Stimulated activated CD4-positive, alpha-beta T cell treated with anti-CD3 and anti-CD28 coated beads, TNF-alpha, amount 100 ng/mL, for 1 hour (primary cell): ENCODE results near the gene SLC50A1.

Source experiments
- DNase-seq, 3 donors: peaks; one replicate each; pipeline ENCODE4 v3.0.0-alpha.2; 2020; ENCODE audit warnings: low read depth in 3 of 3, low spot score in 1 of 3

Gene SLC50A1

GRCh38 chr1:155169541-155169940 lies 33.9 kb downstream of the SLC50A1 start:
- DNase-seq: no peak

DNA sequence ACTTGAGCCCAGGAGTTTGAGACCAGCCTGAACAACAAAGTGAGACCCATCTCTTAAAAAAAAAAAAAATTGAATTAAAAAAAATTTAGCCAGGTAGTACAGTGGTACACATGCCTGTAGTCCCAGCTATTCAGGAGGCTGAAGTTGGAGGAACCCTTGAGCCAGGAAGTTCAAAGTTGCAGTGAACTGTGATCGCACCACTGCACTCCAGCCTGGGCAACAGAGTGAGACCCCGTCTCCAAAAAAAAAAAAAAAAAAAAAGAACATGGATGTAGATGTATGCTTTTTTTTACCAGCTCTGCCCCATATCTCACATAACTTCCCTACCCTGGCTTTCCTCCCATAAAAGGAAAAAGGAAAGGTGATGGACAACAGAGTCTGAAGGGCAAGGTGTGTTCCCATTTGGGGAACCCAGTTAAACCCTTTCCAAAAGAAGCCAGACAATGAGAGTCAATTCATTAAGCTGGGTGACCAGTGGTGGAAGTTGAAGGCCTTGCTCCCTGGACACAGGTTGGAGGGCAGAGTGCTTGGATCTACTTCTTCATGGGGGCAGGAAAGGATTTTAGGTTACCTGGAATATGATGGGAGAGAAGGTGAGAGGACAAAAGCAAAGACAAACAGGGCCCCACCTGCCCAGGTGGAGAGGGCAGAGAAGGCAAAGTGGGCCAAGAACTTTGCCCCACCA lies 34.6 kb downstream of the SLC50A1 start:
- no peak for DNase-seq

DNA sequence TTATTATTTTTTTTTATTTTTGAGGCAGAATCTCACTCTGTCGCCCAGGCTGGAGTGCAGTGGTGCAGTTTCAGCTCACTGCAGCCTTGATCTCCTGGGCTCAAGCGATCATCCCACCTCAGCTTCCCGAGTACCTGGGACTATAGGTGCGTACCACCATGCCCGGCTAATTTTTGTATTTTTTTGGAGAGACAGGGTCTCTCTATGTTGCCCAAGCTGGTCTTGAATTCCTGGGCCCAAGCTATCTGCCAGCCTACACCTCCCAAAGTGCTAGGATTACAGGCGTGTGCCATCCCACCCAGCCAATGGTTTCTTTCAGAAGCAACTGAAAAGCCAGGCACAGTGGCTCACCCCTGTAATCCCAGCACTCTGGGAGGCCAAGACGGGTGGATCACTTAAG lies 35.2 kb downstream of the SLC50A1 start:
- DNase-seq: no peak

DNA sequence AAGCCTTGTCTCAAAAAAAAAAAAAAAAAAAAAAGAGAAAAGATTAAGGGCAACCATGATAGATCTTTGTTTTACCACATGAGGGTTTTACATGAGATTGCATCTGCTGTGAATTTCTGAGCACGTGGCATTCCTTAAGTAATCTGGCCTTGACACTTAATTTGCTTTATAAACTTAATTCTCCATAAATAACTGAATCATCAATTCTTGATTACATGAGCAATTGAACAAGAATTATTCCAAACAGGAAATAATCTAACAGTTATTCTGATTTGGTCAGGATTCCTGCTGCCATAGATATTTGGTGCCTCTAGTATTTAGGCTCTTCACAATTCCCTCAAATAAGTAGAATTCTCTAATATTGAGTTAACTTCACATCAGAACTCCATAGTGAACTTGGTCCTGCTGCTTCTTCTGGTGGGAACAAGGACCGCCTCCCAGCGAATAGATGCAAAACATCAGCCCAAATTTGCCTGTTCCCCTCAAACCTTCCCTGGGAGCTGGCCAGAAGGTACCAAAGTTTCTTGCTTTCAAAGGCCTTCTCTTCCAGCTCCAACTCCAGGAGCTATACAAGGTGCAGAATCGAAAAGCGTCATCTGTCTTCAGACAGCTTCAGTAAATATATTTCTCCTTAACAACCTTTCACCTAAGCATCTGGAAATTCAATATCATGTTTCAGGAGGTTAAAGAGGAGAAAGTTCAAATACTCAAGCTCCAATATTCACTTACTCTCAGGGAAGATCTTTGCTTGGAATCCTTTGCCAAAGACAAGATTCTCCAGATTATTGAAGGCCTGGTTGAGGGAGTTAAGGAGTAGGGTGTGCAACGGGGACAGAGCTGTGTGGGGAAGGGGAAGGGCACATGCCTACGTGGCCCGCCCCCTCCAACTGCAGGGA lies 36.4 kb downstream of the SLC50A1 start:
- DNase-seq: no peak

GRCh38 chr1:155172732-155173477 lies 37.3 kb downstream of the SLC50A1 start, which contains the start of gene KRTCAP2:
KRTCAP2 (minus strand) TSS chr1:155173304; CDS start chr1:155173224, 80 bp downstream.
- peak; percentile 84 to 89 (median 88) for DNase-seq

GRCh38 chr1:155173478-155174323 lies 38.0 kb downstream of the SLC50A1 start, which contains the start of gene TRIM46:
TRIM46 (plus strand) TSS chr1:155173849; CDS start chr1:155173967, 118 bp downstream.
- peak in 1 of 3 donors; percentile 55 for DNase-seq

DNA sequence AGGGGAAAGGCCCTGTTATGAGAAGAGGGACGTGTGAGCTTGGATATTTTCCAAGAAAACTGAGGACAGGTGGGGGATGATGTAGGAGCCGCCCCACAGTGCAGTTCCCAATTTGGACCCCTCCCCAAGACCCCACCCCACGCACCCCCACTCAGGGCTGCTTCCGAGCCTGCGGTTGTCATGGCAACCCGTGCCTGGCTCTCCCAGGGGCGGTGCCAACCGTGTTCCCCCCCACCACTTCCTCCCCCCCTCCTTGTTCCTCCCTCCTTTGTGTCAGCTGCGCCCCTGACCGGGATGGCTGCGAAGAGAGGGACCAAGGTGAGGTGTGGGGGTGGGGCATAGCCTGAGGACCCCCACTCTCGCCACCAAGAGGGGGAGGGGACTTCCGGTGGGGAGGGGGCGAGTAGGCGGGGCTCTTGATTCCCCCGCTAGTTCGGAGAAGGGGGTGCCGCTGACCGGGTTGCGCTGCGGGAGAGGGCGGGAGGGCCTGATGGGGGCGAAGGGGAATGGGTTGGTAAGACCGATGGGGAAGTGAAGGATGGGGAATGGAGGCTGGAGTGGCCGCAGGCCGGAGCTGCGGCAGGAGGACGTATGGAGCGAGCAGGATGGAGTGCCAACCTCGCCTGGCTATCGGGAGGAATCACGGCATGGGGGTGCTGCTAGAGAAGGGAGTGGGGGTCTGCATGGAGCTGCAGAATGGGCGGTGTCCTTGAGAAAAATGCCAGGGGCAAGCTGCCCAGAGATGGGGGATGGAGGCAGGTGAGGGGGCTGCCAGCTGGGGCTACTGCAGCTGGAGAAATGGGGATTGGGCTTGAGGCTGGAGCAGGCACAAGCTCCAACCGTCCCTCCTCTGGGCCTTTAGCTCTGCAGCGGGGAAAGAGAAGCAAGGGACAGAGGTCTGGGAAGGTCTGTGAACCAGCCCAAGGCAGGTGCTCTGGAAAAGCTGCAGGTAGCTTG lies 39.0 kb downstream of the SLC50A1 start:
- DNase-seq: no peak

- DNase-seq: no peak
Observed at GRCh38 chr1:155175281-155175926, 39.8 kb downstream of the SLC50A1 start.

GRCh38 chr1:155175927-155176371 lies 40.3 kb downstream of the SLC50A1 start:
- DNase-seq: no peak

DNA sequence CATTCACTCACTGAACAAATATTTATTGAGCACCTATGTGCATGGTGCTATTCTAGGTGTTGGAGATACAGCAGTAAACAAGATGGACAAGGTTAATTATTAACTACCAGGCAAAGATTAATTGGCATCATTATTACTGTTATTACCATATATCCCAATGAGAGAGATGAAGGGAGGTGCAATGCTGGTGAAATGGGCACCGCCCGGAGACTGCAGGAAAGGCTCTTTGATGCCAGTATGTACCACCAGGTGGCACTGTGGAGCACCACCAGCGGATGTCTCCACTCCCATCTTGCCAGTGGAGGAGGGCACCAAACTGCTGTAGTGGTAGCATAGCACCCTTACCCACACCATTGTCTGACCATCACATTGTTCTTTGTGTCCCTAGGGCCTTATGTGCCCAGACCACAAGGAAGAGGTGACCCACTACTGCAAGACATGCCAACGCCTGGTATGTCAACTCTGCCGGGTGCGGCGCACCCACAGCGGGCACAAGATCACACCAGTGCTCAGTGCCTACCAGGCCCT lies 41.0 kb downstream of the SLC50A1 start:
- DNase-seq: peak; percentile 59 to 82 (median 70)

GRCh38 chr1:155177192-155177917 lies 41.7 kb downstream of the SLC50A1 start:
- no peak for DNase-seq

DNA sequence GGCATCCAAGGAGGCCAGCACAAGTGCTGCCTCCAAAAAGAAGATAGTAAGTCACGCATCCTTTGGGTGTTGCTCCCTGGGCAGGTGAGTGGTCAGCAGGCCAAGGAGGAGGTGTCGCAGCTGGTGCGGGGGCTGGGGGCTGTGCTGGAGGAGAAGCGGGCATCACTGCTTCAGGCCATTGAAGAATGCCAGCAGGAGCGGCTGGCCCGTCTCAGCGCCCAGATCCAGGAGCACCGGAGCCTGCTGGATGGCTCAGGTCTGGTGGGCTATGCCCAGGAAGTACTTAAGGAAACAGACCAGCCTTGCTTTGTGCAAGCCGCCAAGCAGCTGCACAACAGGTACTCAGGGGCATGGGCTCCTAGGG lies 42.2 kb downstream of the SLC50A1 start:
- no peak for DNase-seq

DNA sequence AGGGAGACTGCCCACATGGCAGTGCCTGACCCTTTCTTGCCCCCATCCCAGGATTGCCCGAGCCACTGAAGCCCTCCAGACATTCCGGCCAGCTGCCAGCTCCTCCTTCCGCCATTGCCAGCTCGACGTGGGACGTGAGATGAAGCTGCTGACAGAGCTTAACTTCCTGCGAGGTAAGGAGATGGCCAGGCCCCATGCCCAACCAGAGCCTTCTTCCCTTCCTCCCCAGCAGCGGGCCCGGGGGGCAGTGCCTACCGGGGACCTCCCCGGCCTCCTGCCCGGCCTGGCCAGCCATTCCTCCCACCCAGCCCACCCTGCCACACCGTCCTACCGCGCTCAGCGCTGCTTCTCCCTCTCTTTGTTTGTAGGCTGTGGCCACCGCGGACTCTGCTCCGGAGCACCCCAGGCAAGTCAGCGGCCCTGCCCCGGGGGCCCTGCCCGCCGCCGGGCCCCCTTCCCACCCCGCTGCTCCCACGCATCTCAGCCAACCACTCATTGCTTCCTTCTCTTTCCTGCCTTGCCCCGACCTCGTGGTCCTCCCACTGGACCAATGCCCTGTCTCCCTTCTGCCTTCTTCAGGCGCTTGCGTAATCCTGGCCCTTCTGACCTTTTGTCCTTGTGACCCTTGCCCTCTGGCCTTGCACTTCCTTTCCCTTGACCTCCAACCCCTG lies 42.9 kb downstream of the SLC50A1 start:
- DNase-seq: no peak

GRCh38 chr1:155179112-155180031 lies 43.7 kb downstream of the SLC50A1 start:
- no peak for DNase-seq

GRCh38 chr1:155181371-155182051 lies 45.9 kb downstream of the SLC50A1 start:
- no peak for DNase-seq
